Measurements from ENCODE around the gene FDX2. TPM values are rescaled to one million over a fixed set of nuclear protein-coding genes. Genes with fewer than 3 reads are reported as not detected.

The FDX2 gene
- total RNA-seq, 1 experiment from 2014 or later = 30.3 TPM

DNA sequence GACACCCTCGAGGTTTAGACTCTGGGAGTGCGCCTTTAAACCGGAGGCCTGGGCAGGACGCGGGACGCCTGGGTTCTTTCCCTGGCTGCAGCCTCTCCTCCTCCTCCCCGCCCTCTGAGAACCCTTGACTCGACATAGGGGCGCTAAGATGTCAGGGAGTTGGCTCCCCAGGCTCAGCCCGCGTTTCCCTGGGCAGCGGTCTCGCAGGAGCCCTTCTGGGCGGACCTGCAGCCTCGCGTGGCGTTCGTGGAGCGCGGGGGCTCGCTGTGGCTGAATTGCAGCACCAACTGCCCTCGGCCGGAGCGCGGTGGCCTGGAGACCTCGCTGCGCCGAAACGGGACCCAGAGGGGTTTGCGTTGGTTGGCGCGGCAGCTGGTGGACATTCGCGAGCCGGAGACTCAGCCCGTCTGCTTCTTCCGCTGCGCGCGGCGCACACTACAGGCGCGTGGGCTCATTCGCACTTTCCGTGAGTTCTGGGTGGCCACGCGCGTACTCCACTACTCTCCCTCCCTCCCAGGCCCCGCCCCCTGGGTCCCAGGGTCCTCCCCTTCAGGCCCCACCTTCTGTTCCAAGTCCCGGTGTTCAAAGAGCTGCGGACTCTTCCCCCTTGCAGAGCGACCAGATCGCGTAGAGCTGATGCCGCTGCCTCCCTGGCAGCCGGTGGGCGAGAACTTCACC is 24.8 kb downstream of the FDX2 start:
- intact Hi-C loops (cut with micrococcal nuclease) = no loop called here
- peak; percentile 63 for DNase-seq (ENCODE audit: unreplicated experiment)
- POLR2A ChIA-PET = interaction anchor here (0.6 to 1.6 kb wide), 15 partner anchors 11 to 1964 kb away, joined by 3 to 8 read pairs (median 3); partner anchors contain the start of genes ICAM1, MRPL4, RAVER1 and TYK2
- Mint-ChIP-seq H3K4me3 (ENCODE audit: unreplicated experiment) (peak overlapping the region; percentile 79), H3K27ac (ENCODE audit: low read depth, unreplicated experiment) (no peak overlapping the region), H3K9me3 (ENCODE audit: unreplicated experiment) (no peaks in the 10 kb centered on the region), H3K4me1 (ENCODE audit: insufficient read depth, unreplicated experiment) (peaks cover 19% of the 10 kb centered on the region), H3K36me3 (ENCODE audit: insufficient read depth, unreplicated experiment) (peaks cover 11% of the 10 kb centered on the region), H3K27me3 (ENCODE audit: insufficient read depth, unreplicated experiment) (no peaks in the 10 kb centered on the region)
- TF ChIP-seq, protein P1, sequence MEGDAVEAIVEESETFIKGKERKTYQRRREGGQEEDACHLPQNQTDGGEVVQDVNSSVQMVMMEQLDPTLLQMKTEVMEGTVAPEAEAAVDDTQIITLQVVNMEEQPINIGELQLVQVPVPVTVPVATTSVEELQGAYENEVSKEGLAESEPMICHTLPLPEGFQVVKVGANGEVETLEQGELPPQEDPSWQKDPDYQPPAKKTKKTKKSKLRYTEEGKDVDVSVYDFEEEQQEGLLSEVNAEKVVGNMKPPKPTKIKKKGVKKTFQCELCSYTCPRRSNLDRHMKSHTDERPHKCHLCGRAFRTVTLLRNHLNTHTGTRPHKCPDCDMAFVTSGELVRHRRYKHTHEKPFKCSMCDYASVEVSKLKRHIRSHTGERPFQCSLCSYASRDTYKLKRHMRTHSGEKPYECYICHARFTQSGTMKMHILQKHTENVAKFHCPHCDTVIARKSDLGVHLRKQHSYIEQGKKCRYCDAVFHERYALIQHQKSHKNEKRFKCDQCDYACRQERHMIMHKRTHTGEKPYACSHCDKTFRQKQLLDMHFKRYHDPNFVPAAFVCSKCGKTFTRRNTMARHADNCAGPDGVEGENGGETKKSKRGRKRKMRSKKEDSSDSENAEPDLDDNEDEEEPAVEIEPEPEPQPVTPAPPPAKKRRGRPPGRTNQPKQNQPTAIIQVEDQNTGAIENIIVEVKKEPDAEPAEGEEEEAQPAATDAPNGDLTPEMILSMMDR (IDR thresholded peaks at IDR 0.05; ENCODE audit: unreplicated experiment) = no peak
- no TSS peak for BruUV-seq (replicated peaks)
- CTCF ChIA-PET = interaction anchor here (0.6 to 1.4 kb wide), 6 partner anchors 11 to 93 kb away, joined by 3 to 6 read pairs (median 4); no protein-coding TSS in a partner anchor

DNA sequence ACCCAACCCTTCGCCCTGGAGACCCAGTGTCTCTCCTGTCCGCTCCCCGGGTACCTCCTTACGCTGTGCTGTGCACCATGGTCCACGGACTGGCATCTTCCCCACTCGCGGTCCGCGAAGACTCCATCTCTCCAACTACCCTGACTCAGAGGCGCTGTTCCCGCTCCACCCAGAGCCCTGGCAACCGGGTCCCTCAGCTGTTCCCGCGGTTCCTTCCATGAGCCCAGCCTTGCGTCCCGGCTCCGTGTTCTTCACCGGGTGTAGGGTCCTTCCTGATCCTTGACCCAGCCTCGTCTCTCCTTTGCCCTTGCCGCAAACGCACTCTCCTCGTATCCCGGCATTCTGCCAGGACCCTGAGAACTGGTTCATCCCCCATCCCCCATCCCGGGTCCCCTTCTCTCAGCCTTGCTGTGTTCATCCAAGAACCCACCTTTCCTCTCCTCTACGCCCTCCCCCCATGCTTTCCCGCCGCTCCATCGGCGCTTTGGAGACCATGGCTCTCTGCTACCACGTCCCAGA is 25.4 kb downstream of the FDX2 start:
- ChIA-PET CTCF (interaction anchor here (1.1 kb wide), 1 partner anchor 44 kb away, joined by 4 read pairs; no protein-coding TSS in a partner anchor), POLR2A (interaction anchor here (0.6 to 1.6 kb wide), 5 partner anchors 12 to 836 kb away, joined by 3 to 8 read pairs (median 4); partner anchors contain the start of gene RAVER1)
- intact Hi-C loops (cut with micrococcal nuclease) = no loop called here
- H3K4me1 Mint-ChIP-seq (ENCODE audit: insufficient read depth, unreplicated experiment) = peaks cover 25% of the 10 kb centered on the region
- no peaks in the 10 kb centered on the region for H3K27me3 Mint-ChIP-seq (ENCODE audit: insufficient read depth, unreplicated experiment)
- H3K4me3 Mint-ChIP-seq (ENCODE audit: unreplicated experiment) = peak overlapping the region; percentile 79
- H3K36me3 Mint-ChIP-seq (ENCODE audit: insufficient read depth, unreplicated experiment) = peaks cover 11% of the 10 kb centered on the region
- H3K9me3 Mint-ChIP-seq (ENCODE audit: unreplicated experiment) = no peaks in the 10 kb centered on the region
- TF ChIP-seq, protein P1 (IDR thresholded peaks at IDR 0.05; ENCODE audit: unreplicated experiment) = no peak
- no TSS peak for BruUV-seq (replicated peaks)
- no peak overlapping the region for H3K27ac Mint-ChIP-seq (ENCODE audit: low read depth, unreplicated experiment)
- DNase-seq (ENCODE audit: unreplicated experiment) = peak; percentile 18

DNA sequence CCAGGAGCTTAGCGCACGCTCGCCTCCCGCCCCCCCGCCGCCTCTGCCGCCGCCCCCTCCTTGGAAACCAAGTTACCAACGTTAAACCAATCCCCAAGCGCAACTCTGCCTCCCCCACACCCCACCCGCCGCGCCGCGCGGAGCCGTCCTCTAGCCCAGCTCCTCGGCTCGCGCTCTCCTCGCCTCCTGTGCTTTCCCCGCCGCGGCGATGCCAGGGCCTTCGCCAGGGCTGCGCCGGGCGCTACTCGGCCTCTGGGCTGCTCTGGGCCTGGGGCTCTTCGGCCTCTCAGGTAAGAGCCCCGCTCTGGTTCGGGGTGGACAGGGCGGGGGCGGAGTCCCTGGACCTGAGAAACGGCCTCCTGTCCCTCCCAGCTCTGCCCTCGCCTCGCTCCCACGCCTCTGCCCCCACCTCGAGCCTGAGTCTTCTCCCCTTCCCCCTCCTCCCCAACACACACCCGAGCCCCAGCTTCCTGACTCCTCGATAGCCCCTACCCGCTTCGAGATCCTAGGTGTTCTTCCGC is 25.9 kb downstream of the FDX2 start, which contains the start of gene ICAM5:
ICAM5 (plus strand) TSS at position 117 of the 521 bp plus-strand sequence; CDS start at position 209, 92 bp downstream.
- H3K4me3 Mint-ChIP-seq (ENCODE audit: unreplicated experiment) = peak within 1 kb of the TSS; percentile 79
- intact Hi-C loops (cut with micrococcal nuclease) = loop anchor here (1.0 to 2.0 kb wide), 2 partner anchors 43 to 92 kb away; partner anchors contain the start of gene RAVER1
- H3K36me3 Mint-ChIP-seq (ENCODE audit: insufficient read depth, unreplicated experiment) = peaks cover 11% of the 10 kb centered on the region
- H3K9me3 Mint-ChIP-seq (ENCODE audit: unreplicated experiment) = no peaks in the 10 kb centered on the region
- TF ChIP-seq, protein P1 (IDR thresholded peaks at IDR 0.05; ENCODE audit: unreplicated experiment) = no peak
- CTCF ChIA-PET = interaction anchor here (1.1 to 1.3 kb wide), 2 partner anchors 12 to 45 kb away, joined by 4 read pairs; no protein-coding TSS in a partner anchor
- peak; percentile 52 for DNase-seq (ENCODE audit: unreplicated experiment)
- no peaks in the 10 kb centered on the region for H3K27me3 Mint-ChIP-seq (ENCODE audit: insufficient read depth, unreplicated experiment)
- POLR2A ChIA-PET = interaction anchor here (0.6 to 1.3 kb wide), 4 partner anchors 25 to 836 kb away, joined by 3 to 5 read pairs (median 4); partner anchors contain the start of gene RAVER1
- no TSS peak for BruUV-seq (replicated peaks)
- H3K4me1 Mint-ChIP-seq (ENCODE audit: insufficient read depth, unreplicated experiment) = peaks cover 30% of the 10 kb centered on the region
- peak within 1 kb of the TSS; percentile 83 for H3K27ac Mint-ChIP-seq (ENCODE audit: low read depth, unreplicated experiment)

Measured in MCF 10A (cell line).